HUDEP-2 (cell line): ENCODE results near the gene PPDPF.

Source experiments
- DNase-seq, 76 experiments: peaks; one replicate each; lab custom pipeline; 2025; ENCODE audit not compliant: unreplicated experiment in 76 of 76; lab: John Stamatoyannopoulos, UW

The PPDPF gene

GRCh38 chr20:63536241-63536977, 15.8 kb downstream of the PPDPF start:
- DNase-seq, result no peak

- peak in 29 of 76 experiments; percentile 8 to 61 (median 36) for DNase-seq
These were observed 16.5 kb downstream of the PPDPF start, which contains the start of gene PTK6 for GRCh38 chr20:63536997-63537524. TSS of gene PTK6 (minus strand) at chr20:63537376. CDS start at chr20:63537314, 62 bp downstream.

GRCh38 chr20:63537525-63538203, 17.1 kb downstream of the PPDPF start:
- DNase-seq, result peak in 75 of 76 experiments; percentile 17 to 97 (median 90)

GRCh38 chr20:63538204-63539091, 17.9 kb downstream of the PPDPF start:
- peak in 2 of 76 experiments; percentile 37 to 44 for DNase-seq

- DNase-seq, result no peak
These were observed 18.5 kb downstream of the PPDPF start for GRCh38 chr20:63539092-63539430.

- DNase-seq, result no peak
These were observed 19.1 kb downstream of the PPDPF start for GRCh38 chr20:63539441-63540370.

GRCh38 chr20:63540417-63541186, 20.0 kb downstream of the PPDPF start:
- no peak for DNase-seq

GRCh38 chr20:63541371-63541770, 20.8 kb downstream of the PPDPF start:
- no peak for DNase-seq

- no peak for DNase-seq
These were observed 21.5 kb downstream of the PPDPF start for GRCh38 chr20:63542031-63542559.

GRCh38 chr20:63542696-63543095, 22.1 kb downstream of the PPDPF start:
- no peak for DNase-seq

- DNase-seq, result no peak
These were observed 22.6 kb downstream of the PPDPF start for GRCh38 chr20:63543131-63543530.

GRCh38 chr20:63543733-63544132, 23.2 kb downstream of the PPDPF start:
- DNase-seq, result no peak

GRCh38 chr20:63544241-63544957, 23.8 kb downstream of the PPDPF start:
- DNase-seq, result no peak

GRCh38 chr20:63544958-63545516, 24.5 kb downstream of the PPDPF start:
- no peak for DNase-seq

- DNase-seq, result no peak
These were observed 25.2 kb downstream of the PPDPF start for GRCh38 chr20:63545814-63546213.

GRCh38 chr20:63546256-63546955, 25.8 kb downstream of the PPDPF start:
- DNase-seq, result no peak

- DNase-seq, result no peak
These were observed 26.6 kb downstream of the PPDPF start for GRCh38 chr20:63546956-63547724.
